HUES64 (cell line): ENCODE results near the gene RNF130.

Source experiments
- H3K27ac ChIP-seq: 2 replicates; pipeline ENCODE4 v1.7.0; 2013; ENCODE audit warnings: low read depth, low read length, inconsistent platforms
- H3K27me3 ChIP-seq: 2 replicates; pipeline ENCODE4 v1.6.1; 2013; ENCODE audit warnings: mild to moderate bottlenecking, low read length; ENCODE audit not compliant: insufficient read depth
- H3K36me3 ChIP-seq: 2 replicates; pipeline ENCODE4 v1.6.1; 2013; ENCODE audit warnings: mild to moderate bottlenecking, low read length; ENCODE audit not compliant: insufficient read depth
- H3K4me1 ChIP-seq: 2 replicates; pipeline ENCODE4 v1.6.1; 2013; ENCODE audit warnings: mild to moderate bottlenecking, low read length, moderate library complexity; ENCODE audit not compliant: insufficient read depth
- H3K4me3 ChIP-seq: 2 replicates; pipeline ENCODE4 v1.5.1; 2013; ENCODE audit warnings: mild to moderate bottlenecking, low read length, moderate library complexity
- H3K9ac ChIP-seq: 2 replicates; pipeline ENCODE4 v1.6.1; 2013; ENCODE audit warnings: mild to moderate bottlenecking, low read depth, low read length
- H3K9me3 ChIP-seq: 2 replicates; pipeline ENCODE4 v1.6.1; 2013; ENCODE audit warnings: low read depth, low read length; ENCODE audit not compliant: insufficient read depth
- WGBS: fragments of 150-250, 120-280 bp; methylation state at CpG from one replicate; pipeline ENCODE4 v1.1.7; 2013; ENCODE audit warnings: missing lambda C conversion rate; 5-methylcytosine and 5-hydroxymethylcytosine counted together

Gene RNF130

DNA sequence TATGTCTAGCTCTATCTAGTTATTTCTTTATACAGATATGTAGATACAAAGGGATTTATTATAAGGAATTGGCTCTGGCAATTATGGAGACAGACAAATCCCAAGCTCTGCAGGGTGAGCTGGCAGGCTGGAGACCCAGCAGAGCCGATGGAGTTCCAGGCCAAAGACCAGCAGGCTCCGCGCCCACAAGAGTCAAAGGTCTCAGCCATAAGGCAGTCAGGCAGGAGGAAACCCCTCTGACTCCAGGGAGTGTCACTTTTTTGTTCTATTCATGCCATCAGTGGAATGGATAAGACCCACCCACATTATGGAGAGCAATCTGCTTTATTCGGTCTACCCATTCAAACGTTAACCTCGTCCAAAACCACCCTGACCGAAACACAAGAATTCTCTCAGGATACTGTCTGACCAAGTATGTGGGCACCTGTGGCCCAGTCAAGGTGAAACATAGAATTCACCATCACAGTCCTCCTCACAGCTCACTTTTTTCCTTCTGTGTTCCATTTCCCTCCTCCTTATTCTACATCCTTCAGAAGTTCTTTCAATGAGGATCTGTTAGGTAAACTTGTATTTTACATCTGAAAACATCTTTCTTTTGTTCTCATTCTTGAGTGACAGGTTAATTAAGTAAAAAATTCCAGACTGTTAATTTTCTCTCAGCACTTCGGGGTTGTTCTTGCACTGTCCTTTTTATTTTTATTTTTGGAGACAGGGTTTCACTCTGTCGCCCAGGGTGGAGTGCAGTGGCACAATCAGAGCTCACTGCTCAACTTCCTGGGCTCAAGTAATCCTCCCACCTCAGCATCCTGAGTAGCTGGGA is 21.2 kb downstream of the RNF130 start:
- 76% methylated on average over 9 of the region's 9 CpGs for WGBS
- peaks cover 12% of the 10 kb centered on the region for H3K9me3 ChIP-seq

DNA sequence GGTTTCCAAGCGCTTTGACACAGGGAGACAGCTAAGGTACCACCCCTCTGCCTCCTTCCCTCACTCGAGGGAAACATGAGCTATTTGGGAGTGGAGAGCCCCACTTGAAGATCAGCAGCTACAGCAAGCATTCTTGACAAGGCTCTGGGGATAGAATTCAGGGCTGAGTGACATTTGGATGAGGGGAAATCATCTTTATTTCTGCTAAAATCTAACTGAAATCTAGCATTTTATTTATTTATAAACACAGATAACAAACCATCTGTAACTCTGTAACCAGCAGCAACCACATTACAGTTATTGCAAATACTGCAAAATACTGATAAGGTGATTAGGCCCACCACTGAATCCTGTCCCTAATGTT is 22.4 kb downstream of the RNF130 start:
- Histone ChIP-seq H3K36me3 (peaks cover 8% of the 10 kb centered on the region), H3K9me3 (peaks cover 12% of the 10 kb centered on the region), H3K27me3 (no peaks in the 10 kb centered on the region), H3K4me3 (no peak overlapping the region), H3K9ac (no peak overlapping the region), H3K27ac (no peak overlapping the region), H3K4me1 (peaks cover 36% of the 10 kb centered on the region)
- WGBS = 68% methylated on average over 2 of the region's 2 CpGs

More for the DNA sequence above, 21.2 kb downstream of the RNF130 start:
- no peak overlapping the region for H3K27ac ChIP-seq
- no peak overlapping the region for H3K4me3 ChIP-seq
- H3K9ac ChIP-seq = no peak overlapping the region
- H3K27me3 ChIP-seq = no peaks in the 10 kb centered on the region
- H3K36me3 ChIP-seq = peaks cover 8% of the 10 kb centered on the region
- H3K4me1 ChIP-seq = peaks cover 44% of the 10 kb centered on the region

DNA sequence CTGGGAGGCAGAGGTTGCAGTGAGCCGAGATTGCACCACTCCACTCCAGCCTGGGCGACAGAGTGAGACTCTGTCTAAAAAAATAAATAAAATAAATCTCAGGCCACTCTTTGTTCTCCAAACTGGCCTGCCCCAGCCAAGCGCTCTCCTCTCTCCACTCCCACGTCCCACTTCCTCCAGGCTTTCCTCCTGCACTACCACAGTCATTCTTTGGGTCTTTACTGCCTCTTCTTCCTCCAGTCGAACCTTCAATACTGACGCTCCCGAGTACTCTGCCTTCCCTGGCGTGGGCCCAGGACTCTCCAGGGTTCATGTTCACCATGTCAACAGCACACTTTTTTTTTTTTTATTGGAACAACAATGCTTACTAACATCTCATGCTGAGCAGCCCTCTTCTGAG is 23.9 kb downstream of the RNF130 start:
- WGBS = 94% methylated on average over 8 of the region's 8 CpGs
- H3K36me3 ChIP-seq = peaks cover 8% of the 10 kb centered on the region
- no peak overlapping the region for H3K27ac ChIP-seq
- H3K27me3 ChIP-seq = no peaks in the 10 kb centered on the region
- no peak overlapping the region for H3K4me3 ChIP-seq
- no peak overlapping the region for H3K9ac ChIP-seq
- peaks cover 28% of the 10 kb centered on the region for H3K4me1 ChIP-seq
- peaks cover 12% of the 10 kb centered on the region for H3K9me3 ChIP-seq

DNA sequence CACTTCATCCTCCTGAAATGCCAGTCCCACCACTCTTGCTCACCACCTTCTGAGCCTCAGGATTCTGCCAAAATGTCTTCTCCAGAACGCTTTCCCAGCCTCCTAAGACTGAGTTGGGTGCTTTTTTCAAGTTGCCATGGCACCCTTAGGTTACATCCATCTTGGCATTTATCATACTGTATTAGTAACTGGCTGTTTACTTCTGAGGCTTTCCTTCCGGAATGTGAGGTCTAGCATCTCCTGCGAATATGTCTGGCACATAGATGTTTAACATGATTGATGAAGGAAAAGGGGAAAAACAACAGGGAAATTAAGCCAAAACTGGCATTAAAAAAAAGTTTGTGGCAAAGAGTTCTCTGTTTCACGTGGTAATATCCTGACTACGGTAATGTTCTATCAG is 24.9 kb downstream of the RNF130 start:
- WGBS = 89% methylated on average over 5 of the region's 5 CpGs
- Histone ChIP-seq H3K36me3 (peaks cover 8% of the 10 kb centered on the region), H3K9me3 (peaks cover 12% of the 10 kb centered on the region), H3K4me3 (no peak overlapping the region), H3K9ac (no peak overlapping the region), H3K27me3 (no peaks in the 10 kb centered on the region), H3K27ac (no peak overlapping the region), H3K4me1 (peaks cover 25% of the 10 kb centered on the region)

DNA sequence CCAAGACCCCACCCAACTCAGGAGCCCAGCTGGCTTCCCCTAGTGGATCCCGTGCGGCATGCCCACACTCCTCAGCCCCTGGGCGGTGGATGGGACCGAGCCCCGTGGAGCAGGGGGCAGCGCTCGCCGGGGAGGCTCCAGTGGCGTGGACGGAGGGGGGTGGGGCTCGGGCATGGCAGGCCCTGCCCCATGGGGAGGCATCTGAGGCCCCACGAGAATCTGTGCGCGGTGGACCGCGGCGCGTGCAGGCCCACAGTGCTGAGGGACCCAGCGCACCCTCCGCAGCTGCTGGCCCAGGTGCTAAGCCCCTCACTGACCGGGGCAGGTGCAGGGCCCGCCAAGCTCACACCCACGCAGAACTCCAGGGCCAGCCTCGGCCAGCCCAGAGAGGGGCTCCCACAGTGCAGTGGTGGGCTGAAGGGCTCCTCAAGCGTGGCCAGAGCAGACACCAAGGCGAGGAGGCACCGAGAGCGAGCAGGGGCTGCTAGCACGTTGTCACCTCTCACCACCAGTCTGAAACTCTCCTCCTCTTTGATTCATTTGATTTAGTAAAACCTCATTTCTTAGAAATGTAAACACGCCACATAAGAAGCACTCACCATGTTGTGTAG is 25.6 kb downstream of the RNF130 start:
- 96% methylated on average over 30 of the region's 30 CpGs for WGBS
- Histone ChIP-seq H3K4me3 (no peak overlapping the region), H3K9me3 (peaks cover 12% of the 10 kb centered on the region), H3K27ac (no peak overlapping the region), H3K36me3 (peaks cover 8% of the 10 kb centered on the region), H3K27me3 (no peaks in the 10 kb centered on the region), H3K9ac (no peak overlapping the region), H3K4me1 (peaks cover 25% of the 10 kb centered on the region)

DNA sequence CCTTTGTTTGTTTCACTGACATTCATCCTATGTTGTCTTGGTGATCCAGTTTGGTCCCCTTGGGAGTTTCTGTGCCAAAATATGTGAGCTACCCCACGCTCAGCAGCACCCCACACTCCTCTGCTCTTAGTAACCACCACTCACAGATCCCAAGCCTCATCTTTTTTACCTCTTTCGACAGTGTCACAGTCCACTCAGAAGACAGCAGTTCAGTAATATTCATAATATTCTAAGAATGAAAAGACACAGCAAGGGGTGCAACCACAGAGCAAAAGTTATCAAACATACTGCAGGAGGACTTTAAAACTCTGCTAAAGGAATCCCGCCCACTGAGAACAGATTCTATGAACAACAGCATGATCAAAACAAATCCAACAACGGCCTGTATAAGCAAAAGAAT is 28.2 kb downstream of the RNF130 start:
- no peak overlapping the region for H3K27ac ChIP-seq
- peaks cover 12% of the 10 kb centered on the region for H3K9me3 ChIP-seq
- no peaks in the 10 kb centered on the region for H3K27me3 ChIP-seq
- peaks cover 6% of the 10 kb centered on the region; the same call in 1 of the 2 replicates for H3K4me1 ChIP-seq
- WGBS = 95% methylated on average over 4 of the region's 4 CpGs
- no peak overlapping the region for H3K9ac ChIP-seq
- H3K36me3 ChIP-seq = peaks cover 24% of the 10 kb centered on the region
- no peak overlapping the region for H3K4me3 ChIP-seq

DNA sequence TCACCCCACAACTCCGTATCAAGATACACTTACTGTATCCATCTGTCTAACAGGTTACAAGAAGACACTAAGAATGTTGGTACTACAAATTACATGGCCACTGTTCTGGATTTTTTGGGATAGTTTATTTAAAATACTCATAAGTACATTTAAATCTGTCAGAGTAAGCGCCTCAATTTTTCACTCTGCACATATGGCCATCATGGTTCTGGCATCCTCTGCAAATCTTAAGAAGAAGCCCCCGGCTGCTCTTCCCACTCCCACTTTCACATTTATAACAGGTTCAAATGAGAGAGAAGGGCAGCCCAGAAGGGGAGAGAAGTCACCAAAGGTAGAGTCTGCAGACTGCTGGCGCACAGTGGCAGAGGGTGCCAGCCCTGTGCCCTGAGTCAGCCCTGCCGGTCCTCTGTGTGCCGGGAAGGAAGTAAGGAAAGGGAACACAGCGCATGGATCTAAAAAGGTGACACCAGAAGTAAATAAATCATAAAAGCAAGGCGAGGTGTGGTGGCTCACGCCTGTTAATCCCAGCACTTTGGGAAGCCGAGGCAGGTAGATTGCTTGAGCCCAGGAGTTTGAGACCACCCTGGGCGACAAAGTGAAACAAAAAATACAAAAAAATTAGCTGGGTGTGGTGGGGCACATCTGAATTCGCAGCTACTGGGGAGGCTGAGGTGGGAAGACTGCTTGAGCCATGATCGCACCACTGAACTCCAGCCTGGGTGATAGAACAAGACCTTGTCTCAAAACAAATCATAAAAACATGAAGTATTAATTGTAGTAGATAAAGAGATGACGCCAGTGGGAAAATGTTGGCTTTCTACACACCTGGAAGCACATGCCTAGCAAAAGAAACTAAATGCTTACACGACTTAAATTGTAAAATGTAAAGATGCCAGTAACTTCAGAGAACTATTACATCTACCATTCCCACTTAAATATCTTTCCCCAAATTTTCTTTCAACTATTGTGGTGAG is 30.0 kb downstream of the RNF130 start:
- Histone ChIP-seq H3K4me3 (no peak overlapping the region), H3K27ac (no peak overlapping the region), H3K36me3 (peaks cover 37% of the 10 kb centered on the region), H3K9me3 (peaks cover 6% of the 10 kb centered on the region), H3K4me1 (peaks cover 6% of the 10 kb centered on the region; the same call in 1 of the 2 replicates), H3K27me3 (no peaks in the 10 kb centered on the region), H3K9ac (no peak overlapping the region)
- 93% methylated on average over 14 of the region's 15 CpGs for WGBS

DNA sequence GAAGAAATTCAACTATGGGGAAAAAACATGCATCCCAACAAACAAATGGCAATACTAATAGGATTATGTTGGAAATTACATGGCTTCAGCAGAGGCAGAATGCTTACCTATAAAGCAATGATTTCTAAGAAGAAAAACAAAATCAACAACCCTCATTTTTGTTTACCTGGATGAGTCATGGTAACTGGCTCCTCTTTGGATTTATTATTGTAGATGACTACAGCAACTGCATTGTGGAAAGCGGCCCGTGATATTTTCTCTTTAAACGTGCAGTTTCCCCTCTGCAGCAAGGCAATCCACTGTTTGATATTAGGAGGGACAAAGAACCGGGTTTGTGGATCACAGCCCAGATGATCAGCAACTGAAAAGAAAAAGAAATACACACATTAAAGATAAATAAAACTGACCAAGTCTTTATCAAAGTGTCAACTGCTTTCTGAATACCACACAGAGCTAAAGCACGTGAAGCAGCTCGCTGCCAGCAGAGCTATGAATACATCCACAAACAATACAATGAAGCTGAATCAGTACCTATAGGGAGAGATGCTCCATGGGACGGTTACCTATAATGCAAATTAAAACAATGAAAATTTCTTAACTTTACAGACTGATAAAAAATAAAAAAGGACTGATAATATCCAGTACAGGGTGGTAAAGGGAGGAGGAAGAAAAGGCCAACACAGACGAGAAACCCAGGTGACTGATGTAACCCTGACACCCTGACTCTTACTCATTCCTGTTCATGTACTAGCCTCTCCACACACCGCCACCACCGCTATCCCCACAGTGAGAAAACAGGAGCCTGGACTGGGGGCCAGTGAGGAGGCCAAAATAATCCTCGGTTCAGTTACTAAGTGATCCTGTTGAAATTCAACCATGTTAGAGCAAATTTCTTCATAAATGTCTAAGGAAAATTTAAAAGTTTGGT is 31.0 kb downstream of the RNF130 start:
- Histone ChIP-seq H3K27me3 (no peaks in the 10 kb centered on the region), H3K4me3 (no peak overlapping the region), H3K9ac (no peak overlapping the region), H3K36me3 (peaks cover 43% of the 10 kb centered on the region), H3K27ac (no peak overlapping the region), H3K4me1 (peaks cover 6% of the 10 kb centered on the region; the same call in 1 of the 2 replicates), H3K9me3 (no peaks in the 10 kb centered on the region)
- 79% methylated on average over 10 of the region's 11 CpGs for WGBS

DNA sequence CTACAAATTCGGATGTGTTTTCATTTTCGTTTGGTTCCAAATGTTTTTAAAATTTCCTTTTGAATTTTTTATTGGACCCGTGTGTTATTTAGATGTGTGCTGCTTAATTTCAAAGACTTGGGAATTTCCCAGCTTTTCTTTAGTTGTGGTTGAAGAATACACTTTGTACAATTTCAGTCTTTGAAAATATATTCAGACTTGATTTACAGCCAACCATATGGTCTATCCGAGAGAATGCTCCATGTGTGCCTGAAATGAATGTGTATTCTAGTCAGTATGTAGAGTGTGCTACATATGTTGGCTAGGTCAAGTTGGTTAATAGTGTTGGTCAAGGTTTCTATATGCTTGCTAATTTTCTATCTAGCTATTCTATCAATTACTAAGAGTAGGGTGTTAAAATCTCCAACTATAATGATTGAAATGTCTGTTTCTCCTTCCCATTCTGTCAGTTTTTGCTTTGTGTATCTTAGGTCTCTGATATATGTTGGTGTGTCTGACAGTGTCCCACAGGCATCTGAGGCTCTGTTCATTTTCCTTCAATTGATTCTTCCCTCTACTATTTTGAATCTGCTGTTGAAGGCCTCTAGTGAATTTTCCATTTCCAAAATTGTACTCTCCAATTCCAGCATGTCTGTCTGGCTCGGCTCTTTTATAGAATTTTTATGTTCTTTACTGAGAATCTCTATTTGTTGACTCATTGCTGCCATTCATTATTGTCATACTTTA is 36.2 kb downstream of the RNF130 start:
- H3K27me3 ChIP-seq = no peaks in the 10 kb centered on the region
- WGBS = 96% methylated on average over 4 of the region's 5 CpGs
- 0 out of 2 replicates have a peak, but pooled peaks cover 2% of the 10 kb centered on the region for H3K4me1 ChIP-seq

DNA sequence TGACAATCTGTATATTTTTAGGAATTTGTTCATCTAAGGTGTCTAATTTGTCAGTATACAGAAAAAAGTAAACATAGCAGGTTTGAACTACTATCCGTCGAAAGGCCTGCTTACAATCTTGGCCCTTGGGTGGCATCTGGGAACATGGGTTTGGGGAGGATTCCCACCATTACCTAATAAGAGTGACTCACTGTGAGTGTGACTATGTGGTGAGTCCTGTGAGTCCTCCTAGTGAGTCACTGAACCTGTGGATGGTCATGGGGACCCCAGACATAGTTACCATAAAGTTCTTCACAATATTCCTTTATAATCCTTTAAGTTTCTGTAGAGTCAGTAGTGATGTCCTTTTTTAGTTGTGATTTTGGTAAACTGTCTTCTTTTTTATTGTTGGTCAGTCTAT is 37.0 kb downstream of the RNF130 start:
- Histone ChIP-seq H3K4me3 (no peak overlapping the region), H3K9ac (no peak overlapping the region), H3K27me3 (no peaks in the 10 kb centered on the region), H3K36me3 (peaks cover 62% of the 10 kb centered on the region), H3K27ac (no peak overlapping the region), H3K4me1 (0 out of 2 replicates have a peak, but pooled peaks cover 1% of the 10 kb centered on the region), H3K9me3 (no peaks in the 10 kb centered on the region)
- WGBS = 91% methylated on average over 2 of the region's 2 CpGs

More for the DNA sequence above, 36.2 kb downstream of the RNF130 start:
- H3K27ac ChIP-seq = no peak overlapping the region
- H3K4me3 ChIP-seq = no peak overlapping the region
- H3K36me3 ChIP-seq = peaks cover 64% of the 10 kb centered on the region
- no peaks in the 10 kb centered on the region for H3K9me3 ChIP-seq
- H3K9ac ChIP-seq = no peak overlapping the region
